ENCODE data around the gene THG1L. TPM values are rescaled to one million over a fixed set of nuclear protein-coding genes. Genes with fewer than 3 reads are reported as not detected.

Gene THG1L
- total and polyA plus RNA-seq, 10 of the 15 experiments (the other 5 are each of a cell fraction or from before 2014, with no cell fraction given): 24.8 to 58.0 (median 34.5) TPM

DNA sequence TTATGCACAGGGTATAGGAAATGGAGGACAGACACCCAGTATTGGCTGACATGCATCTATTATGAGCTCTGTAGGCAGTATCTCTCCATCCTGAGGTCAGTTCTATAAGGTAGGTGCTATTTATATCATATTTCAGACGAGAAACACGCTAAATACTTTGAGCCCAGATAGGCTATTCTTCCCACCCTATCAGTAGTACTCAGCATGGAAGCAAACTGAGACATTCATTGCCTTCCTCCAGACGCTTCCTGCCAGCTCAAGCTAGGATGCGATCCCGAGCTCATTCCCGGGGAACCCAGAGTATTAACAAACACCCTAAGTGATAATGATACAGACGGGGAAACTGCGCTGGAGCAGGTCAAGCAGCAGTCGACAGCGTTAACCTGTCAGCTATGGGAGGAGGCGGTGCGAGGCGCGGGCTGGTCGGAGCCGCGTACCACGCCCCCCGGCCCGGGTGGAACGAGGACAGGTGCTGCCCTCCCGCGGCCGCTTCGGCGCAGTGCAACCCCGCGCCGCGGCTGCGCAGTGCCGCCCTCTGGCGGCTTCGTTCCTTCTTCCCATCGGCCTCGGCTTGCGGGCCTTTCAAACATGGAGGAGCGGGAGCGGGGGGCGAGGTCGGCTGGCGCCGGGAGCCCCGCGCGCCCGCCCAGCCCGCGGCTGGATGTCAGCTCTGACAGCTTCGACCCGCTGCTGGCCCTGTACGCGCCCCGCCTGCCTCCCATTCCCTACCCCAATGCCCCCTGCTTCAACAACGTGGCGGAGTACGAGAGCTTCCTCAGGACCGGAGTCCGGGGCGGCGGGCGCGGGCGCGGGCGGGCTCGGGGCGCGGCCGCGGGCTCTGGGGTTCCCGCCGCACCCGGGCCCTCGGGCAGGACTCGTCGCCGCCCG, 12.2 kb downstream of the THG1L start, which contains the start of gene LSM11 (continued):
- TF ChIP-seq, protein P1, sequence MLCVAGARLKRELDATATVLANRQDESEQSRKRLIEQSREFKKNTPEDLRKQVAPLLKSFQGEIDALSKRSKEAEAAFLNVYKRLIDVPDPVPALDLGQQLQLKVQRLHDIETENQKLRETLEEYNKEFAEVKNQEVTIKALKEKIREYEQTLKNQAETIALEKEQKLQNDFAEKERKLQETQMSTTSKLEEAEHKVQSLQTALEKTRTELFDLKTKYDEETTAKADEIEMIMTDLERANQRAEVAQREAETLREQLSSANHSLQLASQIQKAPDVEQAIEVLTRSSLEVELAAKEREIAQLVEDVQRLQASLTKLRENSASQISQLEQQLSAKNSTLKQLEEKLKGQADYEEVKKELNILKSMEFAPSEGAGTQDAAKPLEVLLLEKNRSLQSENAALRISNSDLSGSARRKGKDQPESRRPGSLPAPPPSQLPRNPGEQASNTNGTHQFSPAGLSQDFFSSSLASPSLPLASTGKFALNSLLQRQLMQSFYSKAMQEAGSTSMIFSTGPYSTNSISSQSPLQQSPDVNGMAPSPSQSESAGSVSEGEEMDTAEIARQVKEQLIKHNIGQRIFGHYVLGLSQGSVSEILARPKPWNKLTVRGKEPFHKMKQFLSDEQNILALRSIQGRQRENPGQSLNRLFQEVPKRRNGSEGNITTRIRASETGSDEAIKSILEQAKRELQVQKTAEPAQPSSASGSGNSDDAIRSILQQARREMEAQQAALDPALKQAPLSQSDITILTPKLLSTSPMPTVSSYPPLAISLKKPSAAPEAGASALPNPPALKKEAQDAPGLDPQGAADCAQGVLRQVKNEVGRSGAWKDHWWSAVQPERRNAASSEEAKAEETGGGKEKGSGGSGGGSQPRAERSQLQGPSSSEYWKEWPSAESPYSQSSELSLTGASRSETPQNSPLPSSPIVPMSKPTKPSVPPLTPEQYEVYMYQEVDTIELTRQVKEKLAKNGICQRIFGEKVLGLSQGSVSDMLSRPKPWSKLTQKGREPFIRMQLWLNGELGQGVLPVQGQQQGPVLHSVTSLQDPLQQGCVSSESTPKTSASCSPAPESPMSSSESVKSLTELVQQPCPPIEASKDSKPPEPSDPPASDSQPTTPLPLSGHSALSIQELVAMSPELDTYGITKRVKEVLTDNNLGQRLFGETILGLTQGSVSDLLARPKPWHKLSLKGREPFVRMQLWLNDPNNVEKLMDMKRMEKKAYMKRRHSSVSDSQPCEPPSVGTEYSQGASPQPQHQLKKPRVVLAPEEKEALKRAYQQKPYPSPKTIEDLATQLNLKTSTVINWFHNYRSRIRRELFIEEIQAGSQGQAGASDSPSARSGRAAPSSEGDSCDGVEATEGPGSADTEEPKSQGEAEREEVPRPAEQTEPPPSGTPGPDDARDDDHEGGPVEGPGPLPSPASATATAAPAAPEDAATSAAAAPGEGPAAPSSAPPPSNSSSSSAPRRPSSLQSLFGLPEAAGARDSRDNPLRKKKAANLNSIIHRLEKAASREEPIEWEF (IDR thresholded peaks at IDR 0.05; ENCODE audit: insufficient replicate concordance, low read depth, low read length): no peak
- TF ChIP-seq CBFB (IDR thresholded peaks at IDR 0.05; ENCODE audit: low read depth): no peak
- peak; percentile 44; the same call in 1 of the 2 replicates for TF ChIP-seq CHD2 (IDR thresholded peaks at IDR 0.05; ENCODE audit: borderline replicate concordance, low read depth, low read length)
- TF ChIP-seq GATAD2B (conservative IDR thresholded peaks at IDR 0.05; ENCODE audit: low read depth): peak; percentile 64; the same call in 1 of the 2 replicates
- TF ChIP-seq ESRRA (IDR thresholded peaks at IDR 0.05; ENCODE audit: low read length): no peak; the same call in none of the 2 replicates
- no peak for TF ChIP-seq NFYB (IDR thresholded peaks at IDR 0.05; ENCODE audit: insufficient read depth, low read depth, low read length)
- TF ChIP-seq RAD51 (IDR thresholded peaks at IDR 0.05): no peak
- TF ChIP-seq EZH2 (IDR thresholded peaks at IDR 0.05; ENCODE audit: borderline replicate concordance, control insufficient read depth, low read depth, low read length): no peak
- no peak for TF ChIP-seq CREB1 (IDR thresholded peaks at IDR 0.05; ENCODE audit: low read depth)
- TF ChIP-seq, protein P2, sequence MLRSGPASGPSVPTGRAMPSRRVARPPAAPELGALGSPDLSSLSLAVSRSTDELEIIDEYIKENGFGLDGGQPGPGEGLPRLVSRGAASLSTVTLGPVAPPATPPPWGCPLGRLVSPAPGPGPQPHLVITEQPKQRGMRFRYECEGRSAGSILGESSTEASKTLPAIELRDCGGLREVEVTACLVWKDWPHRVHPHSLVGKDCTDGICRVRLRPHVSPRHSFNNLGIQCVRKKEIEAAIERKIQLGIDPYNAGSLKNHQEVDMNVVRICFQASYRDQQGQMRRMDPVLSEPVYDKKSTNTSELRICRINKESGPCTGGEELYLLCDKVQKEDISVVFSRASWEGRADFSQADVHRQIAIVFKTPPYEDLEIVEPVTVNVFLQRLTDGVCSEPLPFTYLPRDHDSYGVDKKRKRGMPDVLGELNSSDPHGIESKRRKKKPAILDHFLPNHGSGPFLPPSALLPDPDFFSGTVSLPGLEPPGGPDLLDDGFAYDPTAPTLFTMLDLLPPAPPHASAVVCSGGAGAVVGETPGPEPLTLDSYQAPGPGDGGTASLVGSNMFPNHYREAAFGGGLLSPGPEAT (IDR thresholded peaks at IDR 0.05; ENCODE audit: low read depth): no peak
- TF ChIP-seq, protein P3, sequence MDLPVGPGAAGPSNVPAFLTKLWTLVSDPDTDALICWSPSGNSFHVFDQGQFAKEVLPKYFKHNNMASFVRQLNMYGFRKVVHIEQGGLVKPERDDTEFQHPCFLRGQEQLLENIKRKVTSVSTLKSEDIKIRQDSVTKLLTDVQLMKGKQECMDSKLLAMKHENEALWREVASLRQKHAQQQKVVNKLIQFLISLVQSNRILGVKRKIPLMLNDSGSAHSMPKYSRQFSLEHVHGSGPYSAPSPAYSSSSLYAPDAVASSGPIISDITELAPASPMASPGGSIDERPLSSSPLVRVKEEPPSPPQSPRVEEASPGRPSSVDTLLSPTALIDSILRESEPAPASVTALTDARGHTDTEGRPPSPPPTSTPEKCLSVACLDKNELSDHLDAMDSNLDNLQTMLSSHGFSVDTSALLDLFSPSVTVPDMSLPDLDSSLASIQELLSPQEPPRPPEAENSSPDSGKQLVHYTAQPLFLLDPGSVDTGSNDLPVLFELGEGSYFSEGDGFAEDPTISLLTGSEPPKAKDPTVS (IDR thresholded peaks at IDR 0.05; ENCODE audit: low read depth, low read length): no peak
- peak; percentile 40; the same call in 1 of the 2 replicates for TF ChIP-seq RUNX3 (IDR thresholded peaks at IDR 0.05; ENCODE audit: low read length)
- peak; percentile 95 for TF ChIP-seq YY1 (IDR thresholded peaks at IDR 0.05; ENCODE audit: low read depth, low read length)
- TF ChIP-seq NR2C1 (IDR thresholded peaks at IDR 0.05): no peak
- 0 out of 2 replicates have a peak, but pooled peaks have one; percentile 25 for TF ChIP-seq FOXM1 (IDR thresholded peaks at IDR 0.05; ENCODE audit: low read depth, low read length)
- TF ChIP-seq EGR1 (IDR thresholded peaks at IDR 0.05; ENCODE audit: borderline replicate concordance in 1 of 2, low read depth in 2 of 2, low read length in 2 of 2): peak in 1 of 2 experiments; percentile 18; a peak in 1 of 3 replicates
- TF ChIP-seq BRCA1 (IDR thresholded peaks at IDR 0.05; ENCODE audit: low read depth, low read length): no peak
- TF ChIP-seq FOXK2 (IDR thresholded peaks at IDR 0.05): no peak
- TF ChIP-seq ZSCAN29 (IDR thresholded peaks at IDR 0.05): peak; percentile 37; the same call in 1 of the 2 replicates
- TF ChIP-seq ZNF24 (IDR thresholded peaks at IDR 0.05): 0 out of 2 replicates have a peak, but pooled peaks have one; percentile 13

Measured in GM12878 (cell line).